Measurements from ENCODE around the gene SRRM3. TPM values are rescaled to one million over a fixed set of nuclear protein-coding genes. Genes with fewer than 3 reads are reported as not detected.

Gene SRRM3
- total RNA-seq, 1 donor from 2014 or later, result 6.1 TPM

GRCh38 chr7:76327610-76328009, 125.9 kb downstream of the SRRM3 start:
- peaks cover 56% of the 10 kb centered on the region for H3K36me3 ChIP-seq
- TF ChIP-seq, protein P1, sequence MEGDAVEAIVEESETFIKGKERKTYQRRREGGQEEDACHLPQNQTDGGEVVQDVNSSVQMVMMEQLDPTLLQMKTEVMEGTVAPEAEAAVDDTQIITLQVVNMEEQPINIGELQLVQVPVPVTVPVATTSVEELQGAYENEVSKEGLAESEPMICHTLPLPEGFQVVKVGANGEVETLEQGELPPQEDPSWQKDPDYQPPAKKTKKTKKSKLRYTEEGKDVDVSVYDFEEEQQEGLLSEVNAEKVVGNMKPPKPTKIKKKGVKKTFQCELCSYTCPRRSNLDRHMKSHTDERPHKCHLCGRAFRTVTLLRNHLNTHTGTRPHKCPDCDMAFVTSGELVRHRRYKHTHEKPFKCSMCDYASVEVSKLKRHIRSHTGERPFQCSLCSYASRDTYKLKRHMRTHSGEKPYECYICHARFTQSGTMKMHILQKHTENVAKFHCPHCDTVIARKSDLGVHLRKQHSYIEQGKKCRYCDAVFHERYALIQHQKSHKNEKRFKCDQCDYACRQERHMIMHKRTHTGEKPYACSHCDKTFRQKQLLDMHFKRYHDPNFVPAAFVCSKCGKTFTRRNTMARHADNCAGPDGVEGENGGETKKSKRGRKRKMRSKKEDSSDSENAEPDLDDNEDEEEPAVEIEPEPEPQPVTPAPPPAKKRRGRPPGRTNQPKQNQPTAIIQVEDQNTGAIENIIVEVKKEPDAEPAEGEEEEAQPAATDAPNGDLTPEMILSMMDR (IDR thresholded peaks at IDR 0.05; ENCODE audit: borderline replicate concordance), result no peak
- H3K4me1 ChIP-seq, result peaks cover 96% of the 10 kb centered on the region
- no peaks in the 10 kb centered on the region for H3K27me3 ChIP-seq (ENCODE audit: low read depth)
- no peaks in the 10 kb centered on the region for H3K9me3 ChIP-seq (replicated peaks)
- intact Hi-C loops (cut with micrococcal nuclease), result no loop called here
- peak overlapping the region; percentile 60 for H3K27ac ChIP-seq (replicated peaks)
- no peak for DNase-seq
- H3K4me3 ChIP-seq, result no peak overlapping the region

GRCh38 chr7:76328389-76328788, 126.7 kb downstream of the SRRM3 start:
- no peaks in the 10 kb centered on the region for H3K27me3 ChIP-seq (ENCODE audit: low read depth)
- peaks cover 56% of the 10 kb centered on the region for H3K36me3 ChIP-seq
- DNase-seq, result no peak
- no peaks in the 10 kb centered on the region for H3K9me3 ChIP-seq (replicated peaks)
- H3K27ac ChIP-seq (replicated peaks), result peak overlapping the region; percentile 90
- intact Hi-C loops (cut with micrococcal nuclease), result no loop called here
- TF ChIP-seq, protein P1 (IDR thresholded peaks at IDR 0.05; ENCODE audit: borderline replicate concordance), result no peak
- no peak overlapping the region for H3K4me3 ChIP-seq
- H3K4me1 ChIP-seq, result peaks cover 96% of the 10 kb centered on the region

GRCh38 chr7:76329479-76329878, 127.8 kb downstream of the SRRM3 start:
- Histone ChIP-seq H3K27ac (replicated peaks) (peak overlapping the region; percentile 90), H3K27me3 (ENCODE audit: low read depth) (no peaks in the 10 kb centered on the region), H3K4me3 (no peak overlapping the region), H3K36me3 (peaks cover 56% of the 10 kb centered on the region), H3K9me3 (replicated peaks) (no peaks in the 10 kb centered on the region), H3K4me1 (peaks cover 96% of the 10 kb centered on the region)
- intact Hi-C loops (cut with micrococcal nuclease), result no loop called here
- DNase-seq, result no peak
- TF ChIP-seq, protein P1 (IDR thresholded peaks at IDR 0.05; ENCODE audit: borderline replicate concordance), result no peak

- no peak for DNase-seq
- TF ChIP-seq, protein P1 (IDR thresholded peaks at IDR 0.05; ENCODE audit: borderline replicate concordance), result no peak
- H3K27me3 ChIP-seq (ENCODE audit: low read depth), result no peaks in the 10 kb centered on the region
- intact Hi-C loops (cut with micrococcal nuclease), result no loop called here
- H3K4me3 ChIP-seq, result no peak overlapping the region
- peaks cover 48% of the 10 kb centered on the region for H3K36me3 ChIP-seq
- H3K4me1 ChIP-seq, result peaks cover 96% of the 10 kb centered on the region
- H3K27ac ChIP-seq (replicated peaks), result peak overlapping the region; percentile 90
- no peaks in the 10 kb centered on the region for H3K9me3 ChIP-seq (replicated peaks)
Measured at GRCh38 chr7:76330261-76330660, 128.6 kb downstream of the SRRM3 start.

DNA sequence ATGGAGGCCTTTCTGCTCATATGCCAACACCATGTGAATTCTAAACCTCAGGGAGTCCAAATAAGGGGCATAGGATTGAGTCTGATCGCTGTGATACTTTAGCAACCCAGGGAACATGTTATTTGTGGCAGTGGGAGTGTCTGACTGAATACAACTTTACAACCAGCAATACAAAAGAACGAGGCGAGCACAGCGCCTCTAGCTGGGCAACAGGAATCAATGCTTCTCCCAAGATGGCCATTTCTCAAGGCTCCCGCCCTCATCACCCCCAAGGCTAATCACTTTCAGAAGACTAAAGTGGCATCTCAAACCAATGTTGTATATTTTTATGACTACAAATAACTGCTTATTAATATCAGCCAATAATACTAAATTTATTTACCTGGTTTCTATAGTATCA, 129.0 kb downstream of the SRRM3 start:
- Histone ChIP-seq H3K27me3 (ENCODE audit: low read depth) (no peaks in the 10 kb centered on the region), H3K9me3 (replicated peaks) (no peaks in the 10 kb centered on the region), H3K4me1 (peaks cover 99% of the 10 kb centered on the region), H3K27ac (replicated peaks) (peak overlapping the region; percentile 90), H3K4me3 (no peak overlapping the region), H3K36me3 (peaks cover 44% of the 10 kb centered on the region)
- DNase-seq, result no peak
- intact Hi-C loops (cut with micrococcal nuclease), result no loop called here
- TF ChIP-seq, protein P1 (IDR thresholded peaks at IDR 0.05; ENCODE audit: borderline replicate concordance), result no peak

Data from left ventricle myocardium inferior (tissue), 1 donor.